Thoracic aorta (tissue), 2 donors: Measurements from ENCODE around the gene CECR2. TPM values are rescaled to one million over a fixed set of nuclear protein-coding genes. Genes with fewer than 3 reads are reported as not detected.

Experiments used
- ATAC-seq: fragments of 150-250 bp; one replicate; pipeline ENCODE4 v1.8.0; 2017; ENCODE audit warnings: low read depth; ENCODE audit not compliant: insufficient number of reproducible peaks, low FRiP score
- DNase-seq: peaks from one replicate; pipeline ENCODE4 v3.0.0-alpha.2; 2020; ENCODE audit warnings: low spot score
- H3K27ac ChIP-seq, 2 donors: fragments of 200-600 bp; sonication (generic); 1 replicate in 1 of 2; 2 replicates in 1 of 2; pipeline ENCODE4 v1.5.1; 2016; ENCODE audit warnings: mild to moderate bottlenecking in 2 of 2, moderate library complexity in 2 of 2
- H3K27me3 ChIP-seq: fragments of 200-600 bp; sonication (generic); replicated peaks from 2 replicates; pipeline ENCODE4 v1.6.0; 2016; ENCODE audit warnings: mild to moderate bottlenecking; ENCODE audit not compliant: insufficient read depth
- H3K36me3 ChIP-seq: fragments of 200-600 bp; sonication (generic); one replicate; pipeline ENCODE4 v1.5.1; 2016
- H3K4me1 ChIP-seq, 2 donors: fragments of 200-600 bp; sonication (generic); 1 replicate in 1 of 2; 2 replicates in 1 of 2; pipeline versions ENCODE4 v1.5.1 to v1.6.0; 2016; ENCODE audit warnings: low read depth in 2 of 2, mild to moderate bottlenecking in 1 of 2; ENCODE audit not compliant: control insufficient read depth in 1 of 2
- H3K4me3 ChIP-seq: fragments of 200-600 bp; sonication (generic); 2 replicates; pipeline ENCODE4 v1.5.1; 2016; ENCODE audit warnings: mild to moderate bottlenecking
- H3K9me3 ChIP-seq: fragments of 200-600 bp; sonication (generic); 2 replicates; pipeline ENCODE4 v1.5.1; 2016
- CTCF ChIP-seq: fragments of 200-600 bp; sonication (generic); IDR thresholded peaks from one replicate; pipeline ENCODE4 v1.5.1; 2019; ENCODE audit warnings: antibody characterized with exemption
- total RNA-seq, 2 donors: library from RNA; depleted of rRNA; stranded (reverse); fragments of >200 nt; gene quantifications; one replicate each; pipeline versions ENCODE4 v1.1.0 to v1.2.3, GENCODE V29; 2016

The CECR2 gene
- total RNA-seq, 2 donors from 2014 or later: 0.28 TPM; not detected in 1

DNA sequence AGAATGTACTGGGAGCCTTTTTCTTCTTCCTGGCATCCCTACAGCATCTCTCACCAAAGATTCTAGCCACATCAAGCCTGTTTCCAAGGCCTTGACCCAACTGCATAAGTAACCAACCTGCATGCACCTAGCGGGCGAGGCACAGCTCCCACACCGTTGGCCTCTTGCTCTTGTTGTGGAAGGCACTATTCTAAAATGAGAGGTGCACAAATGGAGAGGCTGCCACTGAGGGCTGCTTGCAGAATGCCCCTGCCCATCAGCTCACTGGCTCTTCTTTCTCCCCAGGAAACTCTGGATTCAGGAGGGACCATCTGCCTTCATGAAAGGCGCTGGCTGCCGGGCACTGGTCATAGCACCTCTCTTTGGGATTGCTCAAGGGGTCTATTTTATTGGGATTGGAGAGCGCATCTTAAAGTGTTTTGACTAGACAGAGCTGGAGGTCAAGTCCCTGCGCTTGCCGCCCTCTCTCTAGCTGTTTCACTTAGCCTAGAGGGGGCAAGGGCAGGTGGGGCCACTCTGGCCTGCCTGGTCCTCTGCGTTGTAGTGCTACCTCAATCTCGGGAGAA lies 220.6 kb downstream of the CECR2 start:
- DNase-seq: no peak
- no peak for ATAC-seq
- Histone ChIP-seq H3K27ac (no peak overlapping the region), H3K4me3 (no peak overlapping the region), H3K9me3 (no peaks in the 10 kb centered on the region), H3K27me3 (no peaks in the 10 kb centered on the region), H3K4me1 (no peaks in the 10 kb centered on the region), H3K36me3 (peaks cover 23% of the 10 kb centered on the region)
- no peak for TF ChIP-seq CTCF

DNA sequence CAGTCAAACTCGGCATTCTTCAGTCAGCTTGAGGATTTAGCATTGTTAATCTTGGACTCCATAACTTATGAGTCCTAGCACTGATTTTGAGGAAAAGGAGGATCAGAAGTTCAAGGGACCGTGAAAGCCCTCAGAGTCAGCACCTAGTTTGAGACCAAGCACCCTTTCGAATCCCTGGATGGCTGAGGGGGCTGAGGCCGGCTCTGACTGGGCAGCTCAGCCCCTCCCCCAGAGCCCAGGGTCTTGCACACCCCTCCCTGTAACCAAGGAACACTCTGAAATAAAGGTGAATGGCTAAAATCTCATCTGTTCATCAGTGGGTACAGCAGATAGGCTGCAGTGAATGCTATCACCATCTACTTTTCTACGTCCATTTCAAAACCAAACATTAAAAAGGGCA lies 221.3 kb downstream of the CECR2 start:
- Histone ChIP-seq H3K36me3 (peaks cover 30% of the 10 kb centered on the region), H3K9me3 (no peaks in the 10 kb centered on the region), H3K4me3 (no peak overlapping the region), H3K27ac (no peak overlapping the region), H3K27me3 (no peaks in the 10 kb centered on the region), H3K4me1 (no peaks in the 10 kb centered on the region)
- TF ChIP-seq CTCF: no peak
- no peak for DNase-seq
- no peak for ATAC-seq

GRCh38 chr22:17592201-17592600 lies 222.9 kb downstream of the CECR2 start:
- DNase-seq (no peak), ATAC-seq (no peak)
- no peaks in the 10 kb centered on the region for H3K4me1 ChIP-seq
- H3K27ac ChIP-seq: no peak overlapping the region
- H3K27me3 ChIP-seq: no peaks in the 10 kb centered on the region
- no peaks in the 10 kb centered on the region for H3K9me3 ChIP-seq
- no peak overlapping the region for H3K4me3 ChIP-seq
- no peak for TF ChIP-seq CTCF
- H3K36me3 ChIP-seq: peaks cover 38% of the 10 kb centered on the region

GRCh38 chr22:17596226-17596625 lies 227.0 kb downstream of the CECR2 start:
- H3K4me3 ChIP-seq: no peak overlapping the region
- H3K4me1 ChIP-seq: no peaks in the 10 kb centered on the region
- no peak overlapping the region for H3K27ac ChIP-seq
- peaks cover 61% of the 10 kb centered on the region for H3K36me3 ChIP-seq
- TF ChIP-seq CTCF: no peak
- H3K27me3 ChIP-seq: no peaks in the 10 kb centered on the region
- no peak for DNase-seq
- H3K9me3 ChIP-seq: no peaks in the 10 kb centered on the region
- ATAC-seq: no peak

- no peaks in the 10 kb centered on the region for H3K9me3 ChIP-seq
- TF ChIP-seq CTCF: no peak
- peaks cover 59% of the 10 kb centered on the region for H3K36me3 ChIP-seq
- ATAC-seq (no peak), DNase-seq (no peak)
- no peak overlapping the region for H3K4me3 ChIP-seq
- H3K4me1 ChIP-seq: no peaks in the 10 kb centered on the region
- H3K27me3 ChIP-seq: no peaks in the 10 kb centered on the region
- H3K27ac ChIP-seq: no peak overlapping the region
These were observed 228.0 kb downstream of the CECR2 start for GRCh38 chr22:17597217-17597616.
